K562 treated with DMSO at 1 percent for 24 hours (cell line): ENCODE data around the gene TGFBR2. TPM values are rescaled to one million over a fixed set of nuclear protein-coding genes. Genes with fewer than 3 reads are reported as not detected.

Experiments
- total RNA-seq: library from RNA; unstranded; fragments of 300-600 nt; gene quantifications from 2 replicates; pipeline ENCODE4 v1.2.3, GENCODE V29; 2022; ENCODE audit warnings: low read depth; ENCODE audit not compliant: insufficient read depth

TGFBR2 gene
- 0.38 and 0.74 TPM in 2 replicates for total RNA-seq

GRCh38 chr3:30606301-30607031 lies at the start of gene TGFBR2:
Gene TGFBR2 (plus strand): TSS chr3:30606601. CDS start chr3:30606884, 283 bp downstream.

